ENCODE measurements around the gene CRYGD. TPM values are rescaled to one million over a fixed set of nuclear protein-coding genes. Genes with fewer than 3 reads are reported as not detected.
A peak's percentile ranks its signal among the peaks of the same experiment; 100 is the strongest.
"Not testable (repeated sequence)": the region's sequence is repeated elsewhere in the genome, so short reads cannot be mapped to it uniquely, and the experiment has no call there.

Gene CRYGD
- total and polyA plus RNA-seq, 3 donors from 2014 or later: 2.5 TPM; not detected in 2

- TF ChIP-seq CTCF (IDR thresholded peaks at IDR 0.05): no peak
- no peak for TF ChIP-seq POLR2A (IDR thresholded peaks at IDR 0.05)
These were observed 15.1 kb upstream of the CRYGD start for GRCh38 chr2:208139447-208139846.

GRCh38 chr2:208138334-208138733 is 14.0 kb upstream of the CRYGD start:
- H3K27ac ChIP-seq; DNase-seq; H3K4me3 ChIP-seq; H3K27me3 ChIP-seq; H3K9me3 ChIP-seq; H3K36me3 ChIP-seq (ENCODE audit: low read depth, missing control alignments); intact Hi-C loops (cut with DNase I; ENCODE audit: low total_unique reads); H3K4me1 ChIP-seq: not testable (repeated sequence)
- WGBS, 2 donors: 92 to 95% methylated on average over 7 of the region's 7 CpGs

More at GRCh38 chr2:208139447-208139846, 15.1 kb upstream of the CRYGD start:
- peak; percentile 67 for DNase-seq
- Histone ChIP-seq H3K9me3 (no peaks in the 10 kb centered on the region), H3K4me1 (no peaks in the 10 kb centered on the region), H3K4me3 (peak overlapping the region; percentile 20 to 29), H3K27ac (peak overlapping the region; percentile 15 to 40), H3K36me3 (ENCODE audit: low read depth, missing control alignments) (no peaks in the 10 kb centered on the region), H3K27me3 (no peaks in the 10 kb centered on the region)
- WGBS, 2 donors: 69 to 80% methylated on average over 18 of the region's 18 CpGs
- intact Hi-C loops (cut with DNase I; ENCODE audit: low total_unique reads): no loop called here

- H3K36me3 ChIP-seq (ENCODE audit: low read depth, missing control alignments): no peaks in the 10 kb centered on the region
- intact Hi-C loops (cut with DNase I; ENCODE audit: low total_unique reads): no loop called here
- H3K4me3 ChIP-seq: no peak overlapping the region
- no peak overlapping the region for H3K27ac ChIP-seq
- 81 to 92% methylated on average over 2 of the region's 2 CpGs for WGBS, 2 donors
- TF ChIP-seq CTCF (IDR thresholded peaks at IDR 0.05) (no peak), POLR2A (IDR thresholded peaks at IDR 0.05) (no peak)
- no peaks in the 10 kb centered on the region for H3K9me3 ChIP-seq
- H3K4me1 ChIP-seq: no peaks in the 10 kb centered on the region
- no peaks in the 10 kb centered on the region for H3K27me3 ChIP-seq
- DNase-seq: no peak
These were observed 12.4 kb upstream of the CRYGD start for GRCh38 chr2:208136716-208137094.

- intact Hi-C loops (cut with DNase I; ENCODE audit: low total_unique reads): no loop called here
- H3K27ac ChIP-seq: no peak overlapping the region
- H3K4me3 ChIP-seq: no peak overlapping the region
- H3K4me1 ChIP-seq: no peaks in the 10 kb centered on the region
- H3K9me3 ChIP-seq: no peaks in the 10 kb centered on the region
- no peaks in the 10 kb centered on the region for H3K36me3 ChIP-seq (ENCODE audit: low read depth, missing control alignments)
- TF ChIP-seq POLR2A (IDR thresholded peaks at IDR 0.05) (no peak), CTCF (IDR thresholded peaks at IDR 0.05) (no peak)
- WGBS, 2 donors: 70 to 73% methylated on average over 11 of the region's 11 CpGs
- H3K27me3 ChIP-seq: no peaks in the 10 kb centered on the region
- no peak for DNase-seq
These were observed 11.7 kb upstream of the CRYGD start for GRCh38 chr2:208135794-208136715.

- H3K36me3 ChIP-seq (ENCODE audit: low read depth, missing control alignments): no peaks in the 10 kb centered on the region
- H3K9me3 ChIP-seq: no peaks in the 10 kb centered on the region
- WGBS, 2 donors: 46 to 51% methylated on average over 7 to 8 of the region's 8 CpGs
- no peak overlapping the region for H3K27ac ChIP-seq
- TF ChIP-seq CTCF (IDR thresholded peaks at IDR 0.05) (no peak), POLR2A (IDR thresholded peaks at IDR 0.05) (no peak)
- intact Hi-C loops (cut with DNase I; ENCODE audit: low total_unique reads): no loop called here
- H3K27me3 ChIP-seq: no peaks in the 10 kb centered on the region
- no peak overlapping the region for H3K4me3 ChIP-seq
- no peak for DNase-seq
- no peaks in the 10 kb centered on the region for H3K4me1 ChIP-seq
These were observed 10.7 kb upstream of the CRYGD start for GRCh38 chr2:208134928-208135586.

All from testis (tissue), 3 donors.